Suprapubic skin (tissue), 3 donors: ENCODE results near the gene FAM171A1.

Experiments
- CTCF ChIP-seq, 2 donors: fragments of 200-600 bp in 1 of 2; fragments of 450-650 bp in 1 of 2; sonication (generic) in 1 of 2; IDR thresholded peaks; one replicate each; pipeline ENCODE4 v1.5.1; 2016 to 2019; ENCODE audit warnings: antibody characterized with exemption in 2 of 2, mild to moderate bottlenecking in 1 of 2, moderate library complexity in 1 of 2
- POLR2A ChIP-seq, 2 donors: fragments of 450-650 bp; IDR thresholded peaks; one replicate each; pipeline ENCODE4 v1.6.1; 2017; ENCODE audit warnings: antibody characterized with exemption in 2 of 2, mild to moderate bottlenecking in 2 of 2, moderate library complexity in 2 of 2

- TF ChIP-seq CTCF (IDR thresholded peaks at IDR 0.05), result peak in 1 of 2 donors; percentile 52
- TF ChIP-seq POLR2A (IDR thresholded peaks at IDR 0.05), result no peak
Observed at GRCh38 chr10:15167411-15168290, 203.4 kb downstream of the FAM171A1 start.
